ENCODE results near the gene GGCX.
"Not testable (repeated sequence)": the region's sequence is repeated elsewhere in the genome, so short reads cannot be mapped to it uniquely, and the experiment has no call there.

GGCX gene

DNA sequence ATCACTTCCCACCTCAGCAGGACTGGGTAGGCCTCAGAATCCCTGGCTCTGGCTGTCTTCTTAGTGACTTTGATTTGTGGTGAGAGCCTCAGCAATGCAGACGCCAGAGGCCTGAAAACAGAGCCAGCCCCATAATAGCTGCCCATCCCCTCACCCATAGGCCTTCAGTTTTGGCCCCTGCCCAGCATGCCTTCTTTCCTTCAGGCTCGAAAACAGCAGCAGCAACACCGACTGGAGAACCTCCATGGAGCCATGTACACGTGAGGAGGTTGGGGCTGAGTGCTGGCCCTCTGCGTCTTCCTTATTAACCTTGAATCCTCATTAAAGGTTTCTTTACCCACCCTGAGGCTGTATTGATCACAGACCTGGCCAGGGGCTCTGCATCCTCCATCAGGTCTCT, 35.9 kb upstream of the GGCX start:
- TF ChIP-seq ZNF274 (IDR thresholded peaks at IDR 0.05; ENCODE audit: low read depth, low read length) (no peak), SUZ12 (IDR thresholded peaks at IDR 0.05; ENCODE audit: extremely low read depth, insufficient read depth, insufficient read length) (no peak), YY1 (IDR thresholded peaks at IDR 0.05; ENCODE audit: insufficient read depth, insufficient read length) (no peak)
- no peak for DNase-seq (ENCODE audit: low read depth, low spot score)
- H3K27me3 ChIP-seq (ENCODE audit: insufficient read depth, insufficient read length), result no peaks in the 10 kb centered on the region
- no peaks in the 10 kb centered on the region for H3K9me3 ChIP-seq (ENCODE audit: insufficient read depth, low read length)
- no peak overlapping the region for H3K4me3 ChIP-seq (ENCODE audit: insufficient read length, low read depth)
- H3K36me3 ChIP-seq (ENCODE audit: insufficient read depth, insufficient read length, low read length), result peaks cover 42% of the 10 kb centered on the region
- no peak overlapping the region for H3K9ac ChIP-seq (ENCODE audit: insufficient read length, low read depth)
- H3K4me1 ChIP-seq (ENCODE audit: insufficient read depth, insufficient read length), result peaks cover 2% of the 10 kb centered on the region

DNA sequence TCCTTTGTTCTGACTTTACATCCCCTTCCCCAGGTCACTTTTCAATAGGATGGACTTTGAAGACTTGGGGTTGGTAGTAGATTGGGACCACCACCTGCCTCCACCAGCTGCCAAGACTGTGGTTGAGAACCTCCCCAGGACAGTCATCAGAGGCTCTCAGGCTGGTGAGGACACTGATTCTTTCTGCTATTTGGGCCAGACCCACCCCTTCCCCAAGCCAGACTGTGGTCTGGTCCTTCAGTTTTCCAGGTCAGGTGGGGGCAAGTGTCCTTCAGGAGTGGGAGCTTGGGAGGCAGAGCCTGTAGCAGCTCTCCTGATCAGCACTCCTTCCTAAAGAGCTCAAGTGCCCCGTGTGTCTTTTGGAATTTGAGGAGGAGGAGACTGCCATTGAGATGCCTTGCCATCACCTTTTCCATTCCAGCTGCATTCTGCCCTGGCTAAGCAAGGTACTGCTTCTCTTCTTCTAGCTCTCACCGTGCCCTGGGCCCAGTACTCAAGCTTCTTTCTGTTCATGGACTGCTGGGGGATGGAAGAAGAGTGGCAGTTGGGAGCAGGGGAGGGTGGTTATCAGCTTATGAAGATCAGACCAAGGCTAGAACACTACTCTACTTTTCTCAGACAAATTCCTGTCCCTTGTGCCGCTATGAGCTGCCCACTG, 35.3 kb upstream of the GGCX start:
- Histone ChIP-seq H3K4me3 (ENCODE audit: insufficient read length, low read depth) (peak overlapping the region; percentile 91), H3K36me3 (ENCODE audit: insufficient read depth, insufficient read length, low read length) (peaks cover 42% of the 10 kb centered on the region), H3K27me3 (ENCODE audit: insufficient read depth, insufficient read length) (no peaks in the 10 kb centered on the region), H3K9ac (ENCODE audit: insufficient read length, low read depth) (peak overlapping the region; percentile 86), H3K9me3 (ENCODE audit: insufficient read depth, low read length) (no peaks in the 10 kb centered on the region), H3K4me1 (ENCODE audit: insufficient read depth, insufficient read length) (peaks cover 2% of the 10 kb centered on the region)
- no peak for DNase-seq (ENCODE audit: low read depth, low spot score)
- no peak for TF ChIP-seq YY1 (IDR thresholded peaks at IDR 0.05; ENCODE audit: insufficient read depth, insufficient read length)
- TF ChIP-seq SUZ12 (IDR thresholded peaks at IDR 0.05; ENCODE audit: extremely low read depth, insufficient read depth, insufficient read length), result no peak
- no peak for TF ChIP-seq ZNF274 (IDR thresholded peaks at IDR 0.05; ENCODE audit: low read depth, low read length)

DNA sequence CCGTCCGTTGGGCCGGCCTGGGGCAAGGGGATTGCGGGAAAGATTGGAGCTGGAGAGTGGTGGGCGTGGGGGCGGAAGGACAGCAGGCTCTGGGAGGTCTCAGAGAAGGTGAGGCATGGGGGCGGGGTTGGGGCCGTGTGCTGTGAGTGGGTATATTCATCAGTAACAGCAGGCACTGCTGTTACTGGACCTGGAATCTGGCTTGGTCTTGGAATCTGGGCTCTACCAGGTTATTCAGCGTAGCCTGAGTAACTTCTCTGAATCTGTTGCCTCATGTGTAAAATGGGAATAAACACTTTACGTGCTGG, 34.7 kb upstream of the GGCX start:
- DNase-seq (ENCODE audit: low read depth, low spot score), result no peak
- Histone ChIP-seq H3K9me3 (ENCODE audit: insufficient read depth, low read length) (no peaks in the 10 kb centered on the region), H3K9ac (ENCODE audit: insufficient read length, low read depth) (peak overlapping the region; percentile 86), H3K36me3 (ENCODE audit: insufficient read depth, insufficient read length, low read length) (peaks cover 40% of the 10 kb centered on the region), H3K27me3 (ENCODE audit: insufficient read depth, insufficient read length) (no peaks in the 10 kb centered on the region), H3K4me3 (ENCODE audit: insufficient read length, low read depth) (peak overlapping the region; percentile 91), H3K4me1 (ENCODE audit: insufficient read depth, insufficient read length) (peaks cover 2% of the 10 kb centered on the region)
- no peak for TF ChIP-seq SUZ12 (IDR thresholded peaks at IDR 0.05; ENCODE audit: extremely low read depth, insufficient read depth, insufficient read length)
- TF ChIP-seq YY1 (IDR thresholded peaks at IDR 0.05; ENCODE audit: insufficient read depth, insufficient read length), result no peak
- TF ChIP-seq ZNF274 (IDR thresholded peaks at IDR 0.05; ENCODE audit: low read depth, low read length), result no peak

DNA sequence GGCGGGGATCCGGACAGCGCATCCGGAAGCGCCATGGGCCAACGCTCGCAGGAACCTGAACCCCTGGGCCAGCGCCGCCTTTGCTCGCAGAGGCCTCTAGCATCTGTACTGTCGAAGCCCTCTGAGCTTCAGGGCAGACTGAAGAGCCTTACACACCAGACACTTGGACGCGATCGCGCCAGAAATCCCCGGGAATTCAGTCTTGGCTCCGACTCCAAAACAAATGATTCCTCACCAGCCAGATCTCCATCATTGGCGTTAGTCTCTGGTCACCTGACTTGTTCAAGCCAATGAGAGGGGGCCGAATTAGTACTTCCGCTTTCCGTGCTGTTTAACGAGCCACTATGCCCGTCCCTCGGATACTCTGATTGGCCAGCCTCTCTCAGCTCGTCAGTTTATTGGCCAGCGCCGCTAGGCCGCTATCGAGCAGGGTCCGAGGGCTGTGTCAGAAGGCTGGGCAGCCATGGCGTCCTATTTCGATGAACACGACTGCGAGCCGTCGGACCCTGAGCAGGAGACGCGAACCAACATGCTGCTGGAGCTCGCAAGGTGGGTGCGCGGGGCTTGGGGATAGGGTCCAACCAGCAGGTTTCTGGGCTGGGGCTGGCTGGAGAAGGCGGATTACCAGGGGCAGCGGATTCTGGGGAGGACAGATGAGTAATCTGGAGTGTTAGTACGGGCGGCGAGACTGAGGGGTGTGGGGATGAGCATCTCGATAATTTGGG, 34.2 kb upstream of the GGCX start, which contains the start of gene RNF181:
Gene RNF181 (plus strand): TSS at position 445 of the 725 bp plus-strand sequence. CDS start 19 bp downstream, at position 464.
- peaks cover 2% of the 10 kb centered on the region for H3K4me1 ChIP-seq (ENCODE audit: insufficient read depth, insufficient read length)
- DNase-seq (ENCODE audit: low read depth, low spot score), result peak; percentile 97
- peak; percentile 57 for TF ChIP-seq YY1 (IDR thresholded peaks at IDR 0.05; ENCODE audit: insufficient read depth, insufficient read length)
- TF ChIP-seq SUZ12 (IDR thresholded peaks at IDR 0.05; ENCODE audit: extremely low read depth, insufficient read depth, insufficient read length), result no peak
- no peak for TF ChIP-seq ZNF274 (IDR thresholded peaks at IDR 0.05; ENCODE audit: low read depth, low read length)
- peaks cover 35% of the 10 kb centered on the region for H3K36me3 ChIP-seq (ENCODE audit: insufficient read depth, insufficient read length, low read length)
- H3K9me3 ChIP-seq (ENCODE audit: insufficient read depth, low read length), result no peaks in the 10 kb centered on the region
- H3K27me3 ChIP-seq (ENCODE audit: insufficient read depth, insufficient read length), result no peaks in the 10 kb centered on the region
- peak within 1 kb of the TSS; percentile 86 for H3K9ac ChIP-seq (ENCODE audit: insufficient read length, low read depth)
- peak within 1 kb of the TSS; percentile 91 for H3K4me3 ChIP-seq (ENCODE audit: insufficient read length, low read depth)

DNA sequence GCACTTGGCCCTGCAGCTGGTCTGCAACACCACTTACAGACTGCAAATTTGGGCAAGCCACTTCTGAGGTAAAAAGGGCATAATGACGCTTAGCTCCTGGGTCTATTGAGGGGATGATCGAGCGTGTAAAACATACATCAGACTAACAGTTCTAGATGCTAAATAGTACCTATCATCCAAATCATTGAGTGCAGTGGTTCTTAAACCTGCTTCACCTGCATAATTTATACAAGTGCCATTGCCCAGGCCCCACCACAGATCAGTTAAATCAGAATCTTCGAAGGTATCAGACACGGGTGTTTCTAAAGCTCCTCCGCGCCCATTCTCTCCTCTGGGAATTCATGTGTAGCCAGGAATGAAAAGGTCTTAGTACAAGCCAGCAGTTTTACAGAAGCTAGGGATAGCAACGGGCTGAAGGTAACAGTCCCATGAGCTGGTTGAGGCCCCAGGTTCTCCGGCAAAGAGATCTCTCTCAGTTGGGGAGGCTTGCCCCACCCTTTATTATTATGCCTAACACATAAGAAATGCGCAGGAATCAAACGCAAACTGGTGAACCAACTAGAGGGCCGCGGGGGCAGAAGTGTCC, 33.5 kb upstream of the GGCX start:
- Histone ChIP-seq H3K9me3 (ENCODE audit: insufficient read depth, low read length) (no peaks in the 10 kb centered on the region), H3K36me3 (ENCODE audit: insufficient read depth, insufficient read length, low read length) (peaks cover 28% of the 10 kb centered on the region), H3K4me1 (ENCODE audit: insufficient read depth, insufficient read length) (peaks cover 2% of the 10 kb centered on the region), H3K4me3 (ENCODE audit: insufficient read length, low read depth) (peak overlapping the region; percentile 91), H3K9ac (ENCODE audit: insufficient read length, low read depth) (peak overlapping the region; percentile 85), H3K27me3 (ENCODE audit: insufficient read depth, insufficient read length) (no peaks in the 10 kb centered on the region)
- no peak for DNase-seq (ENCODE audit: low read depth, low spot score)
- TF ChIP-seq YY1 (IDR thresholded peaks at IDR 0.05; ENCODE audit: insufficient read depth, insufficient read length) (no peak), ZNF274 (IDR thresholded peaks at IDR 0.05; ENCODE audit: low read depth, low read length) (no peak), SUZ12 (IDR thresholded peaks at IDR 0.05; ENCODE audit: extremely low read depth, insufficient read depth, insufficient read length) (no peak)

DNA sequence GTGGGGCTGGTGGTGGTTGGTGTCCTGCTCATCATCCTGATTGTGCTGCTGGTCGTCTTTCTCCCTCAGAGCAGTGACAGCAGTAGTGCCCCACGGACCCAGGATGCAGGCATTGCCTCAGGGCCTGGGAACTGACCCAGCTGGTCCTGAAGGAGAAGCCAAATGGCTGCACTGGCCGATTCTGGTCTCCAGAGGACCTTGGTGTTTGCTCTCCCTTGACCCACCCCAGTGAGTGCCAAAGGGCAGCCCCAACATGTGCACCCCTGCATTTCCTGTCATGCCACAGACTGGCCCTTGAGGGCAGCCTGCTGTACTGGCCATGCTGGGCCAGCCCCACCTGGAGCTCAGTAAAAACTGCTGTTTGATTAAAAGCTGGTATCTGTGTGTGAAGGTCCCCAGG, 31.7 kb upstream of the GGCX start:
- TF ChIP-seq YY1 (IDR thresholded peaks at IDR 0.05; ENCODE audit: insufficient read depth, insufficient read length), result no peak
- no peak for TF ChIP-seq ZNF274 (IDR thresholded peaks at IDR 0.05; ENCODE audit: low read depth, low read length)
- TF ChIP-seq SUZ12 (IDR thresholded peaks at IDR 0.05; ENCODE audit: extremely low read depth, insufficient read depth, insufficient read length), result no peak
- Histone ChIP-seq H3K9me3 (ENCODE audit: insufficient read depth, low read length) (no peaks in the 10 kb centered on the region), H3K27me3 (ENCODE audit: insufficient read depth, insufficient read length) (no peaks in the 10 kb centered on the region), H3K4me1 (ENCODE audit: insufficient read depth, insufficient read length) (peaks cover 2% of the 10 kb centered on the region), H3K4me3 (ENCODE audit: insufficient read length, low read depth) (no peak overlapping the region), H3K36me3 (ENCODE audit: insufficient read depth, insufficient read length, low read length) (peaks cover 14% of the 10 kb centered on the region), H3K9ac (ENCODE audit: insufficient read length, low read depth) (no peak overlapping the region)
- no peak for DNase-seq (ENCODE audit: low read depth, low spot score)

DNA sequence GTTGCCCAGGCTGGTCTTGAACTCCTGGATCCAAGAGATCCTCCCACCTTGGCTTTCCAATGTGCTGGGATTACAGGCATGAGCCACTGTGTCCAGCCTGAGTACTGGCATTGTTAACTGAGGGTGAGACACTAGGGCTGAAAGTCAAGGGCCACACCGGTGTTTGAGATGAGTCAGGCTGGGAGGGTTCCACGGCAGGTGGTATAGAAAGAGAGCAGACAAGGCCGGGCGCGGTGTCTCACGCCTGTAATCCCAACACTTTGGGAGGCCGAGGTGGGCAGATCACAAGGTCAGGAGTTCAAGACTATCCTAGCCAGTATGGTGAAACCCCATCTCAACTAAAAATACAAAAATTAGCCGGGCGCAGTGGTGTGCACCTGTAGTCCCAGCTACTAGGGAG, 31.0 kb upstream of the GGCX start:
- H3K4me3 ChIP-seq (ENCODE audit: insufficient read length, low read depth); H3K36me3 ChIP-seq (ENCODE audit: insufficient read depth, insufficient read length, low read length); H3K27me3 ChIP-seq (ENCODE audit: insufficient read depth, insufficient read length); H3K9me3 ChIP-seq (ENCODE audit: insufficient read depth, low read length); DNase-seq (ENCODE audit: low read depth, low spot score); H3K9ac ChIP-seq (ENCODE audit: insufficient read length, low read depth); H3K4me1 ChIP-seq (ENCODE audit: insufficient read depth, insufficient read length): not testable (repeated sequence)
